Measurements from ENCODE around the gene PTGIS.
"Not testable (repeated sequence)": the region's sequence is repeated elsewhere in the genome, so short reads cannot be mapped to it uniquely, and the experiment has no call there.

Gene PTGIS

DNA sequence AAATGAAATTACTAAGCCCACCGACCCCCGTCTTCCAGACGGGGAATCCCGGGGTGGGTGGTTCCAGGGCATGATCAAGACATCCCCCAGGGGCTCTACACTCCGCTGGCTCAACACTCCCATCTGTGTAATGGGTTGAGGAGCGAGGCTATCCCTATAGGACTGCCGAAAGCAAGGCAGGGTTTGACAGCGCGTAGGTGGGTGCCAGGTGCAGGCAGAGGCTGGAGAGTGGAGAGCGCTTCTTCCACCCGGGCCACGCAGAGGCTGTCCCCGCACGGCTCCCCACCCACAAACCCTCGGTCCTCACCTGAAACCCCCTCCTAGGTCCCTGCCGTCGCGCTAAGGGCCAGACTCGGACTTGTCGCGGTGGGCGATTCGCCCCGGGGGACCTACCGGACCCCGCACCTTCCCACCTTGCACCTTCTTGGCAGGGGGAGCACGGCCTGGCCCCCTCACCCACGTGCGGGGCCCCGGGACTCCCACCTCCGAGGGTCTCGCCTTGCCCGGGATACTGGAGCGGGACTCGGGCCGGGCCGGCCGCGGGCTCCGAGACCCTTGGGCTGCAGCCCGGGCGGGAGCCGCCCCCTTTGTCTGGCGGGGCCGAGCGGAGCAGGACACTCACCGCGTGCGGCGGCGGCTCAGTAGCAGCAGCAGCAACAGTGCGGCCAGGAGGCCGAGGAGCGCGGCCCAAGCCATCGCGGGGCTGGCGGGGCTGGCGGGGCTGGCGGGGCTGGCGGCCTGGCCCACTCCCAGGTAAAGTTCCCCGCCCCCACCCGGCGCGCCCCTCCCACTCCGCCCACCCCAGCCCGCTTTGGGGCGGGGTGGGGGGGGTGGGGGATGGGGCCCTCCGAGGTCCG is at the start of gene PTGIS:
Gene PTGIS, minus strand, starts transcription at position 717 of the 857 bp plus-strand sequence. Its CDS starts 21 bp downstream, at position 696.
- no peak for DNase-seq

DNA sequence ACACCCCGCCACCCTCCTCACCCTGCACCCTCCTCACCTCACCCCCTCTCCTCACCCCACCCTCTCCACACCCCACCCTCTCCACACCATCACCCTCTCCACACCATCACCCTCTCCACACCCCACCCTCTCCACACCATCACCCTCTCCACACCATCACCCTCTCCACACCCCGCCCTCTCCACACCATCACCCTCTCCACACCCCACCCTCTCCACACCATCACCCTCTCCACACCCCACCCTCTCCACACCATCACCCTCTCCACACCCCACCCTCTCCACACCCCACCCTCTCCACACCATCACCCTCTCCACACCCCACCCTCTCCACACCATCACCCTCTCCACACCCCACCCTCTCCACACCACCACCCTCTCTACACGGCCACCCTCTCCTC is 49.5 kb upstream of the PTGIS start:
- DNase-seq: not testable (repeated sequence)

GRCh38 chr20:49616154-49617007 is 48.4 kb upstream of the PTGIS start:
- DNase-seq: no peak

DNA sequence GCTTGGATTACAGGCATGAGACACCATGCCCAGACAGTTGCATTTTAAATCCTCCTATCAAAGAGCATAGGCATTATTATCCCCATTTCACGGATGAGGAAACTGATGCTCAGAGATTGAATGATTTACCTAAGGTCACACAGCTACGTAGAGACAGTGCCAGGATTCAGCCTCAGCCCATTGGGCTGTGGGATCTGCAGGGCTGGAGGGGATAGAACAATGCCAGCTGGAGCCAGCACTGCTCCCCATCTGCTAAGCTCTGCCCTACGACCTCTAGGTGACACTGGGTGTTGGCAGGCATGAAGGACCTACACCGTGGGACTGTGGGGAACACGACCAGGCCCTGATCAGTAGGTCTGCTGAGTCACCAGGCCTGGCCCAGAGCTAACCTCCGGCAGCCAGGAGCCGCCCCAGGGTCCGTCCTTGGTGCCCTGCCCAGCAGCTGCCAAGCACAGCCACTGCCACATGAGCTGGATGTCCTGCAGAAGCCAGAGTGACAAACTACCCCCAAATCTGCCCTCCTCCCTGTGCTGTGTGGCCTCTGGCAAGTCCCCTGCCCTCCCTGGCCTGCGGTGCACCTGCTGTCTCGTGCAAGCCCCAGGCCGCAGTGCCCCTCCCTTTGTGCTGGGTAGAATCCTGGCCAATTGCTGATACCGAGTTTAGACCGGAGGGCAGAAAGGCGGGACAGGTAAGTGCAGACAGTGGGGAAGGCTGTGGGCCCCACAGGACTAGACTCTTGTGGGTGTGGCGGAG is 47.6 kb upstream of the PTGIS start:
- no peak for DNase-seq

DNA sequence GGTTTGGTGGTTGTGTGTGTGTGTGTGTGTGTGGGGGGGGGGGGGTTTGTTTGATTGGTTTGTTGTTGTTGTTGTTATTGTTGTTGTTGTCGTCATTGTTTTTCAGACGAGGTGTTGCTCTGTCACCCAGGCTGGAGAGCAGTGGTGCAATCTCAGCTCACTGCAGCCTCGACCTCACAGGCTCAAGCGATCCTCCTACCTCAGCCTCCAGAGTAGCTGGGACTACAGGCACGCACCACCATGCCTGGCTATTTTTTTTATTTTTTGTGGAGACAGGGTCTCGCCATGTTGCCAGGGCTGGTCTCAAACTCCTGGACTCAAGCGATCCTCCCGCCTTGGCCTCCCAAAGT is 47.1 kb upstream of the PTGIS start:
- DNase-seq: not testable (repeated sequence)

DNA sequence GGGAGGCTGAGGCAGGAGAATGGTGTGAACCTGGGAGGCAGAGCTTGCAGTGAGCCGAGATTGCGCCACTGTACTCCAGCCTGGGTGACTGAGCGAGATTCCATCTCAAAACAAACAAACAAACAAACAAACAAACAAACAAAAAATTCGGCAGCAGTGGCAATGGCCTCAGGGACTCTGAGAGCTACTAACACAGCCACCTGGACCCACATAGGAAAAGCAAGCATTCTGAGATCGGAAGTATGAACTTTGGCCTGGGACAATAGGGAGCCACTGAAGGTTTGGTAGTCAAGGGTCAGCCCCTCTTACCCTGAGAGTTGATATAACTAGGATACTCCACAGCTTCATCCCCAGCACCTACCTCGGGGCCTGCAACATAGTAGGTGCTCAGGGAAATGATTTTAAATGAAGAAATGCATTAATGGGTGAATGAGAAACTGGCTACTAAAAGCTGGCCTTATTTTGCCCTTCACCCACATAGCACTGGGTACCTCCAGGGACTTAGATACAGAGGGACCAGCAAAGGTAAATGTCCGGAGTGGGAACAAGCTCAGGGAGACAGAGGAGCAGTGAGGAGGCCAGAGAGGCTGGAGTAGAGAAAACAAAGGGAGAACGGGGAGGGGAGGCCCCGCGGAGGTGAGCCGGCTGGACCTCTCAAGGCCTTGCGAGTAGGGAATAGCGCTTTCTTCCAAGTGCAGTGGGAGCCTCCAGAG is 46.6 kb upstream of the PTGIS start:
- DNase-seq: no peak

GRCh38 chr20:49612127-49612738 is 44.3 kb upstream of the PTGIS start:
- no peak for DNase-seq

DNA sequence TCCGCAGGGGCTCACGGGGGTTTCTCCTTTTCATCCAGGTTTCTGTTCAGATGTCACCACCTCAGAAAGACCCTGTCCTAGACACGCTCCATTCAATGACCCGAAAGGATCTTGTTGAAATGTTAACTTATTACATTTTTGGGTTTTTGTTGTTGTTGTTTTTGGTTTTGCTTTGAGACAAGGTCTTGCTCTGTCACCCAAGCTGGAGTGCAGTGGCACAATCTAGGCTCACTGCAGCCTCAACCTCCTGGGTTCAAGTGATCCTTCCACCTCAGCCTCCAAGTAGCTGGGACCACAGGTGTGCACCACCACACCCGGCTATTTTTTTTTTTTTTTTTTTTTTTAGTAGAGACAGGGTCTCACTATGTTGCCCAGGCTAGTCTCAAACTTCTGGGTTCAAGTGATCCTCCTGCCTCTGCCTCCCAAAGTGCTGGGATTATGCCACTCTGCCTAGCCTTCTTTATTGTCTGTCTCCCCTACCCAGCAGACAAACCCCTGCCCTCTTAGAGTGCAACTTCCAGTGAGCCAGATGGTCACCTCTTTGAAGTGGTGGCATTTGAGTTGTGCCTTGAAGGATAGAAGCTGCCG is 43.7 kb upstream of the PTGIS start:
- DNase-seq: not testable (repeated sequence)

DNA sequence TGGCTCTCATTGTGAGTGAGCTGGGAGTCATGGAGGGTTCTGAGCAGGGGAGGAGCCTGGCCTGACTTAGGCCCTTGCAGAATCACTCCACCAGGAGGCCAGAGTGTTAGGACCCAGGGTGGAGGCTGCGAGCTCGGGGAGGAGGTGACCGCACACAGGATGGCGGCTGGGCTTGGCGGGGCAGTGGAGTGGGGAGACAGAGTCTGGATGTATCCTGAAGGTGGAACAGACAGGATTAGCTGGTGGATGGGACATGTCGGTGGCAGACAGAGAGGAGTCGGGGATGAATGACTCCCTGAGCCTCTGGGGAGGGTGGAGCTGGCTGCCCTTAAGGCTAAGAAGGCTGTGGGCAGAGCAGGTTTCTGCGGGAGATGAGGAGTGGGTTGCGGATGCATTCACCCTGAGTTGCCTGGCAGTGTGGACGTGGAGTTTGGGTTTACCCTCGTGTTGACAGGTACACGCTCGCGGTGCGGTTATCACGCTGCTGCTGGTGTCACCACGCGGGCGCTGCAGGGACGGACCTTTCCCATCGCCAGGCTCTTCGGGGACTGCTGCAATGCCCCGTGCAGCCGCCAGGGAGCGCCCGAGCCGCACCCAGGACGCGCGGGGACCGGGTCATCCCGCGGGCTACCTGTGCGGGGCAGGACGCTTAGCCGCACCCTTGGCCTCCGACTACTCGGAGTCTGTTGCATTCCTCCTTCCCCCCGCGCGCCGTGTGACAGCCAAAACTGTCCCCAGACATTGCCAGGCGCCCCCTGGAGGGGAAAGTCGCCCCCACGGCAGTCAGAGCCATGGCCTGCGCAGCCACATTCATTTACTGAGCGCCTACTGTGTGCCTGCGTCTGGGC is 43.0 kb upstream of the PTGIS start:
- peak; percentile 42 for DNase-seq

DNA sequence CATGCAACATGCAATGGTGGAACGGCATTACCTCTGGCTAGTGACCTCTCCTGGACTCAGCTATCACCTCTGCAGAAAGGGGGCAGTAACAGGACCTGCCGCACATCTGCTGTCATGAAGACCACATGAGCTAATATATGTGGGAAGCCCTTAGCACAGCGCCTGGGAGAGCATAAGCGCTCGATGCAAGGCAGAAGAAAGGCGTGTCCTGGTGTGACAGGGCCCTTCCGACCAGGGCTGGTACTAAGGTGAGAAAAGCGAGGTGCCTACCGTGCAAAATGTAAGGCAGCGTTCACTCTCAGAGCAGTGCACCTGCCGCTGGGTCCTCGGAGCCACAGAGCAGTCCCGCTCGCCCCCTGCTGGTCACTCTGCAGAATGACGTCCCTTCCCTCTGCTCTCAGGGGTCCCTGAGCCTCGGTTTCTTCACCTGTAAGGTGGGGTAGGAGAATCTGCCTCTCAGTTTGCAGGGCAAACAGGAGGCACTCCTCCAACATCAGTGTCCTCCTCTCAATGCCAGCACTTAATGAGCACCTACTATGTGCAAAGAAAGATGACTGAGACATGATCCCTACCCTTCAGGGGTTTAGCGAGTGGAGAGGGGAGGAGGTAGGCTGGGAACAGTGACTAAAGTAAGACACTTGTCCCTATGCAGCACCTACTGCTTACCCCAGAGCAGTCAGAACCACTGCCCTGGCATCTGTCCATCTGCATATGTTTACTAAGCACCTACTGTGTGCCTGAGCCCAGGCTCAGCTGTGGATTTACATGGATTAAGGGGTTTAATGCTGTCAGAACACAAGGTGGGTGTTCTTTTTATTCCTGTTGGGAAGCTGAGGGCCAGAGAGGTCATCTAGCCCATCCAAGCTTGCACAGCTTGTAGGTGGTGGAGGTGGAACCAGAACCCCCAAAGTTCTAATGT is 41.1 kb upstream of the PTGIS start:
- no peak for DNase-seq

DNA sequence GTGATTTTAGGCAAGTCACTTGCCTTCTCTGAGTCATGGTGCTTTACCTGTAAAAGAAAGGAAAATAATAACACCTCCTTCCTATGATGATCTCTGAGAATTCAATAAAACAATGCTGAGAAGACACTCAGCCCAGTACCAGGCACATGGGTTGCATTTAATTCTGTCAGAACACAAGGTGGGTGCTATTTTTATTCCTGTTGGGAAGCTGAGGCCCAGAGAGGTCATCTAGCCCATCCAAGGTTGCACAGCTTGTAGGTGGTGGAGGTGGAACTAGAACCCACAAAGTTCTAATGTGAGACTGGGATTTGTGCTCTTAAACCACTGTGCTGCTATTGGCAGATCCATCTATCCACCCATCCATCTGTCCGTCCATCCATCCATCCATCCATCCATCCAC is 39.6 kb upstream of the PTGIS start:
- DNase-seq: no peak

DNA sequence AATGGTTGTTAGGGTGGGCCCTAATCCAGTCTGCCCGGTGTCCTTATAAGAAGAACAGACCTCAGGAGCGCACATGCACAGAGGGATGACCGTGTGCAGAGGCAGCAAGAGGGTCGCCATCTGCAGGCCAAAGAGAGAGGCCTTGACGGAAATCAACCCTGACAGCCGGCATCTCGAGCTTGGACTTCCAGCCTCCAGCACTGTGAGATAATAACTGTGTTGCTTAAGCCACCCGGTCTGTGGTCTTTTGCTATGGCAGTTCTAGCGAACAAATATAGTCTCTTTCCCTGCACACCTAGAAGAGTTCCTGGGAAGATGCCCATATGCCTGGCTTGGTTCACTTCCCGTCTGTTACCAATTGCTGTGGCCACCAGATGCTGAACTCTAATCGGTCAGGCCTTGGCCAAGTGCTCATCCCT is 35.3 kb upstream of the PTGIS start:
- DNase-seq: no peak

GRCh38 chr20:49602345-49603208 is 34.6 kb upstream of the PTGIS start:
- DNase-seq: no peak

DNA sequence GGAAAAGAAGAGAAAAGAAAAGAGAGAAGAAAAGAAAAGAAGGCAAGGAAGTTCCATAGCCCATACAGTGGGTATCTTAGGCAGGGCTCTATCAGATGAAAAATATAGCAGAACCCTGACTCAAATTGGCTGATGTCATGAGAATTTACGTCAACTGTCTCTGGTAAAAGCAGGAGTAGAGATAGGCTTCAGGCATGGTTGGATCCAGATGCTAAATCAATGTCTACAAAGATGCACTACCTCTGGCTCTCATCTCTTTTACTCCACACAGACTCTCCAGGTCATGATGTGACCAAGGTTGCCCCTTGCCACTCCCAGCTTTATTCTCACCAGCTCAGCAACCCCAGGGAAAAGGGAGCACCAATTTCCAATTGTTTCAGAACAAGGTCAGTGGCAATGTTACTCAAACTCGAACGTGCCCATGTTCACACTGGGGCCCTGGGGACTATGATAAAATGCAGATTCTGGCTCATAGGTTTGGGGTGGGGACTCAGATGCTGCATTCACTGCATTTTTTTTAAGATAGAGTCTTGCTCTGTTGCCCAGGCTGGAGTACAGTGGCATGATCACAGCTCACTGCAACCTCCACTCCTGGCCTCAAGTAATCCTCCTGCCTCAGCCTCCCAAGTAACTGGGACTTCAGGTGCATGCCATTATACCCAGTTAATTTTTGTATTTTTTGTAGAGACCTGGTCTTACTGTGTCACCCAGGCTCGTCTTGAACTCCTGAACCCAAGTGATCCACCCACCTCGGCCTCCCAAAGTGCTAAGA is 33.4 kb upstream of the PTGIS start:
- no peak for DNase-seq

DNA sequence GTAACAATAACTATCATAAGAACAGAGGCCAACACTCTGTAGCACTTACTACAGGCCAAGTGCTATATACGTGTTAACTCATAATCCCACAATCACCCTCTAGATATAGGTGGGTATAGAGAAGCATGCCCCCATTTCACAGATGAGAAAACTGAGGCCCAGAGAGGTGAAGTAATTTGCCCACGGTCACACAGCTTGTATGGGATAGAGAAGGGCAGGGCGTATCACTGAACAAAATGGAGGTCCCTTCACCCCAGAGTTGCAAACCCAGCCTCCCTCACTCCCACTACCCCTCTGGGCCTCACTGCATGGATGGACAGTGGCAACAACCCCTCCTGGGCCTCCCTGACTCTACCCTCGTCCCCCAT is 31.8 kb upstream of the PTGIS start:
- DNase-seq: no peak

DNA sequence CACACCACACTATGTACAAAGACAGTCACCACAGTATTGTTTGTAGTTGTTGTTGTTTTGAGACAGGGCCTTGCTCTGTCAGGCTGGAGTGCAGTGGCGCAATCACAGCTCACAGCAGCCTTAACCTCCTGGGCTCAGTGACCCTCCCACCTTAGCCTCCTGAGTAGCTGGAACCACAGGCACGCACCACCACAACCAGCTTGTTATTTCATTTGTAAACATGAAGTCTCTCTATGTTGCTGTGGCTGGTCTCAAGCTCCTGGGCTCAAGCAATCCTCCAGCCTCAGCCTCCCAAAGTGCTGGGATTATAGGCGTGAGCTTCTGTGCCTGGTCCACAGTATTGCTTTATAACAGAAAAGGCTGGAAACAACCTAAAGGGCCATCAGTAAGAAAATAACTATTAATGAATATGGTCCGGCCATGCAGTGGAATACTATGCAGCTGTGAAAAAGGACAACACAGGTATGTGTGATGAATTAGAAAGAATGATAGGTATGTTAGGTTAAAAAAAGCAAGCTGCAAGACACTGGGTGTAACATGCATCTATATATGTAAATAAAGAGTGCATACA is 30.0 kb upstream of the PTGIS start:
- no peak for DNase-seq

- peak; percentile 80 for DNase-seq
These were observed 28.0 kb upstream of the PTGIS start for GRCh38 chr20:49595811-49596561.

Measured in HCEC 1CT (cell line).